Measurements from ENCODE around the gene MON1A.

The MON1A gene

GRCh38 chr3:49889296-49889695, 40.3 kb downstream of the MON1A start:
- no peak for TF ChIP-seq ZNF274 (IDR thresholded peaks at IDR 0.05; ENCODE audit: low read length)
- no peak for TF ChIP-seq ZNF274 (tag by site-specific recombination; IDR thresholded peaks at IDR 0.05; ENCODE audit: borderline replicate concordance)
- no peak for TF ChIP-seq SETDB1 (IDR thresholded peaks at IDR 0.05; ENCODE audit: insufficient read length, low read length)
- TF ChIP-seq ZSCAN16 (tag by site-specific recombination; IDR thresholded peaks at IDR 0.05), result no peak
- TF ChIP-seq ZNF48 (tag by site-specific recombination; IDR thresholded peaks at IDR 0.05), result no peak
- TF ChIP-seq ZNF571 (tag by site-specific recombination; IDR thresholded peaks at IDR 0.05), result no peak
- TF ChIP-seq ZNF174 (tag by site-specific recombination; IDR thresholded peaks at IDR 0.05), result no peak
- no peak for TF ChIP-seq ZBTB20 (tag by site-specific recombination; IDR thresholded peaks at IDR 0.05)
- Histone ChIP-seq H3K9me3 (ENCODE audit: control insufficient read depth, insufficient read depth, low read depth, low read length) (no peaks in the 10 kb centered on the region), H3K27ac (ENCODE audit: extremely low read depth, low read depth, low read length) (no peak overlapping the region), H3K36me3 (ENCODE audit: control insufficient read depth in 2 of 2, insufficient read depth in 1 of 2, low read length in 2 of 2) (no peaks in the 10 kb centered on the region), H3K4me3 (ENCODE audit: low read depth, low read length) (no peak overlapping the region), H3K4me1 (ENCODE audit: control insufficient read depth, insufficient read depth, low read length) (no peaks in the 10 kb centered on the region)
- CTCF ChIA-PET, result interaction anchor here (1.1 kb wide), 1 partner anchor 48 kb away, joined by 5 read pairs; no protein-coding TSS in a partner anchor
- POLR2A ChIA-PET, result no interaction called here

GRCh38 chr3:49886922-49887265, 42.7 kb downstream of the MON1A start:
- CTCF ChIA-PET, result no interaction called here
- no peak for TF ChIP-seq ZNF239 (tag by site-specific recombination; IDR thresholded peaks at IDR 0.05)
- TF ChIP-seq ZNF16 (tag by site-specific recombination; IDR thresholded peaks at IDR 0.05; ENCODE audit: low read depth), result no peak
- TF ChIP-seq ZBTB44 (tag by site-specific recombination; IDR thresholded peaks at IDR 0.05), result no peak
- no peak for TF ChIP-seq ZNF248 (tag by site-specific recombination; IDR thresholded peaks at IDR 0.05)
- no peak for TF ChIP-seq ZSCAN23 (tag by site-specific recombination; IDR thresholded peaks at IDR 0.05)
- POLR2A ChIA-PET, result no interaction called here
- Histone ChIP-seq H3K9me3 (ENCODE audit: control insufficient read depth, insufficient read depth, low read depth, low read length) (no peaks in the 10 kb centered on the region), H3K4me1 (ENCODE audit: control insufficient read depth, insufficient read depth, low read length) (no peaks in the 10 kb centered on the region), H3K4me3 (ENCODE audit: low read depth, low read length) (no peak overlapping the region), H3K27ac (ENCODE audit: extremely low read depth, low read depth, low read length) (no peak overlapping the region), H3K36me3 (ENCODE audit: control insufficient read depth in 2 of 2, insufficient read depth in 1 of 2, low read length in 2 of 2) (no peaks in the 10 kb centered on the region)

- H3K9me3 ChIP-seq (ENCODE audit: control insufficient read depth, insufficient read depth, low read depth, low read length), result no peaks in the 10 kb centered on the region
- no peaks in the 10 kb centered on the region for H3K36me3 ChIP-seq (ENCODE audit: control insufficient read depth in 2 of 2, insufficient read depth in 1 of 2, low read length in 2 of 2)
- TF ChIP-seq SP2 (tag by site-specific recombination; IDR thresholded peaks at IDR 0.05), result no peak
- no peak for TF ChIP-seq ZNF626 (tag by site-specific recombination; IDR thresholded peaks at IDR 0.05)
- no peak for TF ChIP-seq HOXD13 (CRISPR knock-in tag; IDR thresholded peaks at IDR 0.05; ENCODE audit: borderline replicate concordance)
- TF ChIP-seq YY1 (tag by site-specific recombination; IDR thresholded peaks at IDR 0.05), result no peak
- no peak for TF ChIP-seq ZSCAN5A (tag by site-specific recombination; IDR thresholded peaks at IDR 0.05)
- TF ChIP-seq ZNF76 (tag by site-specific recombination; IDR thresholded peaks at IDR 0.05; ENCODE audit: borderline replicate concordance, low read depth), result no peak
- TF ChIP-seq ZNF19 (tag by site-specific recombination; IDR thresholded peaks at IDR 0.05; ENCODE audit: low read depth), result no peak
- TF ChIP-seq ZNF214 (tag by site-specific recombination; IDR thresholded peaks at IDR 0.05; ENCODE audit: borderline replicate concordance), result no peak
- TF ChIP-seq ZNF280C (tag by site-specific recombination; IDR thresholded peaks at IDR 0.05), result no peak
- no peak for TF ChIP-seq ZSCAN18 (tag by site-specific recombination; IDR thresholded peaks at IDR 0.05)
- no peak for TF ChIP-seq ZSCAN23 (tag by site-specific recombination; IDR thresholded peaks at IDR 0.05)
- TF ChIP-seq ZNF654 (tag by site-specific recombination; IDR thresholded peaks at IDR 0.05; ENCODE audit: low read depth), result no peak
- no peak for TF ChIP-seq GFI1B (tag by site-specific recombination; IDR thresholded peaks at IDR 0.05)
- no peak for TF ChIP-seq ZNF473 (tag by site-specific recombination; IDR thresholded peaks at IDR 0.05)
- no peak for TF ChIP-seq ZNF155 (tag by site-specific recombination; IDR thresholded peaks at IDR 0.05)
- TF ChIP-seq ZNF623 (tag by site-specific recombination; IDR thresholded peaks at IDR 0.05), result no peak
- no peak overlapping the region for H3K4me3 ChIP-seq (ENCODE audit: low read depth, low read length)
- H3K27ac ChIP-seq (ENCODE audit: extremely low read depth, low read depth, low read length), result no peak overlapping the region
- POLR2A ChIA-PET, result no interaction called here
- no peaks in the 10 kb centered on the region for H3K4me1 ChIP-seq (ENCODE audit: control insufficient read depth, insufficient read depth, low read length)
- CTCF ChIA-PET, result interaction anchor here (1.1 to 1.4 kb wide), 2 partner anchors 28 to 45 kb away, joined by 3 read pairs; no protein-coding TSS in a partner anchor
Measured at GRCh38 chr3:49883998-49884397, 45.6 kb downstream of the MON1A start.
